HCT116 (cell line): ENCODE results near the gene OPCML.

Experiments used
- CEBPB ChIP-seq: IDR thresholded peaks from 2 replicates; pipeline ENCODE4 v1.6.1; 2012; ENCODE audit warnings: low read depth
- CTCF ChIP-seq, 3 experiments: fragments of 200-600 bp in 1 of 3; sonication (generic) in 1 of 3; IDR thresholded peaks in 2 of 3; conservative IDR thresholded peaks in 1 of 3; 2 replicates each; pipeline ENCODE4 v1.5.1; 2012 to 2017; ENCODE audit warnings: low read depth in 2 of 3, low read length in 2 of 3, antibody characterized with exemption in 1 of 3, borderline replicate concordance in 1 of 3, control low read depth in 1 of 3, mild to moderate bottlenecking in 1 of 3, mixed read lengths in 1 of 3, mixed run types in 1 of 3, moderate library complexity in 1 of 3; ENCODE audit not compliant: insufficient read depth in 1 of 3
- EZH2 ChIP-seq: fragments of 200-600 bp; sonication (generic); IDR thresholded peaks from 2 replicates; pipeline ENCODE4 v1.6.1; 2017; ENCODE audit warnings: antibody characterized with exemption, mixed run types
- EZH2phosphoT487 ChIP-seq: fragments of 200-600 bp; IDR thresholded peaks from 2 replicates; pipeline ENCODE4 v1.6.1; 2018; ENCODE audit warnings: antibody characterized with exemption, borderline replicate concordance
- FOSL1 ChIP-seq: IDR thresholded peaks from 2 replicates; pipeline ENCODE4 v1.6.1; 2012; ENCODE audit warnings: low read depth
- MAX ChIP-seq: IDR thresholded peaks from 2 replicates; pipeline ENCODE4 v1.6.1; 2012
- POLR2A ChIP-seq: IDR thresholded peaks from 2 replicates; pipeline ENCODE4 v1.7.0; 2011; ENCODE audit warnings: borderline replicate concordance; ENCODE audit not compliant: insufficient read depth, insufficient read length; ENCODE audit errors: extremely low read depth
- POLR2AphosphoS5 ChIP-seq: IDR thresholded peaks from 2 replicates; pipeline ENCODE4 v1.6.1; 2011; ENCODE audit warnings: mild to moderate bottlenecking, low read depth, low read length, moderate library complexity
- REST ChIP-seq: IDR thresholded peaks from 2 replicates; pipeline ENCODE4 v1.6.1; 2012; ENCODE audit warnings: low read depth
- SIN3A ChIP-seq: IDR thresholded peaks from 2 replicates; pipeline ENCODE4 v1.6.1; 2012; ENCODE audit warnings: low read depth
- ZFX ChIP-seq: fragments of 450-650 bp; IDR thresholded peaks from 2 replicates; pipeline ENCODE4 v1.6.1; 2017
- ZNF274 ChIP-seq: fragments of 200-500 bp; sonication (Bioruptor generic); IDR thresholded peaks from 2 replicates; pipeline ENCODE4 v1.6.1; 2014; ENCODE audit warnings: mild to moderate bottlenecking, low read depth, low read length, inconsistent platforms

- TF ChIP-seq CTCF (IDR thresholded peaks at IDR 0.05 in 2 of 3, conservative IDR thresholded peaks at IDR 0.05 in 1 of 3; ENCODE audit: borderline replicate concordance in 1 of 3, insufficient read depth in 1 of 3, low read depth in 2 of 3, low read length in 2 of 3) = no peak
- no peak for TF ChIP-seq POLR2A
- TF ChIP-seq POLR2AphosphoS5 = no peak
- TF ChIP-seq ZNF274 = no peak
- no peak for TF ChIP-seq EZH2
- no peak for TF ChIP-seq FOSL1
- TF ChIP-seq REST = no peak
- no peak for TF ChIP-seq MAX
- TF ChIP-seq CEBPB = no peak
- TF ChIP-seq SIN3A = no peak
- no peak for TF ChIP-seq ZFX
- TF ChIP-seq EZH2phosphoT487 = no peak
Observed at GRCh38 chr11:133311230-133311629, 221.1 kb downstream of the OPCML start.
